Mesendoderm (in vitro differentiated cells): ENCODE data around the gene CTU1.

Experiments used
- DNase-seq: peaks from one replicate; pipeline ENCODE4 v3.0.0; 2013
- H2AK5ac ChIP-seq: 2 replicates; pipeline ENCODE4 v1.6.1; 2013; ENCODE audit warnings: low read length, inconsistent platforms
- H2BK120ac ChIP-seq: 2 replicates; pipeline ENCODE4 v1.6.1; 2013; ENCODE audit warnings: low read depth, mild to moderate bottlenecking, low read length, moderate library complexity, mixed read lengths
- H2BK15ac ChIP-seq: replicated peaks from 2 replicates; pipeline ENCODE4 v1.6.1; 2013; ENCODE audit warnings: low read depth, mild to moderate bottlenecking, moderate library complexity
- H2BK5ac ChIP-seq: 2 replicates; pipeline ENCODE4 v1.6.1; 2013; ENCODE audit warnings: low read length, inconsistent platforms
- H3K18ac ChIP-seq: 2 replicates; pipeline ENCODE4 v1.6.1; 2013; ENCODE audit warnings: mild to moderate bottlenecking, low read length, mixed read lengths
- H3K23ac ChIP-seq: one replicate; pipeline ENCODE4 v1.6.1; 2013; ENCODE audit warnings: low read length
- H3K27ac ChIP-seq: 2 replicates; pipeline ENCODE4 v1.5.1; 2013; ENCODE audit warnings: low read depth, mild to moderate bottlenecking, inconsistent platforms, low read length, moderate library complexity
- H3K27me3 ChIP-seq: 2 replicates; pipeline ENCODE4 v1.6.1; 2013; ENCODE audit warnings: low read length, control low read depth, mild to moderate bottlenecking, inconsistent platforms; ENCODE audit not compliant: insufficient read depth, poor library complexity
- H3K36me3 ChIP-seq: 2 replicates; pipeline ENCODE4 v1.6.1; 2013; ENCODE audit warnings: low read length, inconsistent platforms; ENCODE audit not compliant: control insufficient read depth, insufficient read depth
- H3K4ac ChIP-seq: one replicate; pipeline ENCODE4 v1.6.1; 2013; ENCODE audit warnings: low read depth, mild to moderate bottlenecking, low read length, moderate library complexity
- H3K4me1 ChIP-seq: 2 replicates; pipeline ENCODE4 v1.6.1; 2013; ENCODE audit warnings: low read depth, low read length, inconsistent platforms; ENCODE audit not compliant: control insufficient read depth
- H3K4me2 ChIP-seq: 2 replicates; pipeline ENCODE4 v1.6.1; 2013; ENCODE audit warnings: low read length
- H3K4me3 ChIP-seq: 2 replicates; pipeline ENCODE4 v1.5.1; 2013; ENCODE audit warnings: mild to moderate bottlenecking, low read length
- H3K56ac ChIP-seq: one replicate; pipeline ENCODE4 v1.6.1; 2013; ENCODE audit warnings: low read length
- H3K79me1 ChIP-seq: 2 replicates; pipeline ENCODE4 v1.6.1; 2013; ENCODE audit warnings: low read length, inconsistent platforms
- H3K79me2 ChIP-seq: 2 replicates; pipeline ENCODE4 v1.6.1; 2013; ENCODE audit warnings: mild to moderate bottlenecking, low read length; ENCODE audit not compliant: control insufficient read depth, insufficient read depth
- H3K9ac ChIP-seq: 2 replicates; pipeline ENCODE4 v1.6.1; 2013; ENCODE audit warnings: low read length, inconsistent platforms
- H4K5ac ChIP-seq: one replicate; pipeline ENCODE4 v1.6.1; 2013; ENCODE audit warnings: low read length
- H4K8ac ChIP-seq: one replicate; pipeline ENCODE4 v1.6.1; 2013; ENCODE audit warnings: low read depth, mild to moderate bottlenecking, control low read depth, low read length, moderate library complexity
- WGBS: extraction: QIAGEN DNeasy Blood & Tissue Kit; methylation state at CpG from one replicate; pipeline ENCODE4 v1.1.7; 2013; ENCODE audit warnings: low lambda C conversion rate, missing lambda C conversion rate; ENCODE audit not compliant: insufficient coverage; ENCODE audit errors: extremely low coverage; 5-methylcytosine and 5-hydroxymethylcytosine counted together

CTU1 gene

DNA sequence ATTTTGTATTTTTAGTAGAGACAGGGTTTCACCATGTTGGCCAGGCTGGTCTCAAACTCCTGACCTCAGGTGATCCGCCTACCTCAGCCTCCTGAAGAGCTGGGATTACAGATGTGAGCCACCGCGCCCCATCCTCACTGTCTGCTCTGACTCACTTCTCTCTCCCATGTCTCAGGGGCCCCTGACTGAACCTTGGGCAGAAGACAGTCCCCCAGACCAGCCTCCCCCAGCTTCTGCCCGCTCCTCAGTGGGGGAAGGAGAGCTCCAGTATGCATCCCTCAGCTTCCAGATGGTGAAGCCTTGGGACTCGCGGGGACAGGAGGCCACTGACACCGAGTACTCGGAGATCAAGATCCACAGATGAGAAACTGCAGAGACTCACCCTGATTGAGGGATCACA is 21.5 kb upstream of the CTU1 start:
- no peaks in the 10 kb centered on the region for H3K79me2 ChIP-seq
- no peak overlapping the region for H3K18ac ChIP-seq
- no peak overlapping the region for H3K56ac ChIP-seq
- H4K8ac ChIP-seq = no peak overlapping the region
- no peak overlapping the region for H4K5ac ChIP-seq
- H3K9ac ChIP-seq = no peak overlapping the region
- no peaks in the 10 kb centered on the region for H3K27me3 ChIP-seq
- H3K4me2 ChIP-seq = no peak overlapping the region
- no peaks in the 10 kb centered on the region for H3K36me3 ChIP-seq
- no peak overlapping the region for H2AK5ac ChIP-seq
- H3K27ac ChIP-seq = no peak overlapping the region
- H3K23ac ChIP-seq = no peak overlapping the region
- H2BK120ac ChIP-seq = no peak overlapping the region
- no peak overlapping the region for H2BK5ac ChIP-seq
- H3K4me1 ChIP-seq = no peaks in the 10 kb centered on the region
- no CpG with 5 or more reads among the region's 8 CpGs for WGBS
- no peaks in the 10 kb centered on the region for H3K79me1 ChIP-seq
- no peak overlapping the region for H3K4me3 ChIP-seq
- no peak overlapping the region for H2BK15ac ChIP-seq
- DNase-seq = no peak
- no peak overlapping the region for H3K4ac ChIP-seq

DNA sequence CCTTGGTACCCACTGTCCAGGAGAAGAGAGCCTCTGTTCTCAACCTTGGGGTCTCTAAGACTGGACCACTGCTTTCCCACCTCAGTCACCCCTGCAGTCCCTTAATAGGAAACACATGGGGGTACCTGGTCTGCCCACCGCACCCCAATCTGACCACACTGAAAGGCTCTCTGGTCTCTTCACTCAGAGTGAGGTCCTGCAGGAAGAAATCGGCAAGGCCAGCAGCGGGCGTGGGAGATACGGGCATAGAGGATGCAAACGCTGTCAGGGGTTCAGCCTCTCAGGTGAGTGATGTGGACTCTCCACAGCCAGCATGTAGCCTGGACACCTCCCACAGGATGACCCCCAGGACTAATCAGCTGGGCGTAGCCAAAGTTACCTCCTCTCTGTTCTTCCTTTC is 20.0 kb upstream of the CTU1 start:
- no peak overlapping the region for H3K27ac ChIP-seq

DNA sequence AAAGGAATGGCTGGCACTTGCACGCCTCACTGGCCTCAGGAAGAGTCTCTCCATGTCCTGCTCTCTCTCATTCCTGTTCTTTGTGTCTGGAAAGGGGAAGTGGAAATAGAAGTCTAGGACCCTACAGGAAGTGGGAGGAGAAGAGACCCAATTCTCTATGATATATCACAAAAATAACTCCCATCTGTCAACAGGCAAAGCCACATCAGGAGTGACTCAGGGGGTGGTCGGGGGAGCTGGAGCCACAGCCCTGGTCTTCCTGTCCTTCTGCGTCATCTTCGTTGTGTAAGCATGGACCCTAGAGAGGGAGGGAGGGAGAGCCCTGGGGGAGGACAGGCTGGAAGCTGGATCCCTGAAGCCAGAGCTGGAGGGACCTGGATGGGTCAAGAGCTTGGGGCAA is 19.5 kb upstream of the CTU1 start:
- H3K23ac ChIP-seq = no peak overlapping the region
- H3K79me1 ChIP-seq = no peaks in the 10 kb centered on the region
- no peaks in the 10 kb centered on the region for H3K27me3 ChIP-seq
- WGBS = no CpG with 5 or more reads among the region's 4 CpGs
- H3K27ac ChIP-seq = no peak overlapping the region
- H4K8ac ChIP-seq = no peak overlapping the region
- H3K18ac ChIP-seq = no peak overlapping the region
- no peak overlapping the region for H3K4me3 ChIP-seq
- H3K4me1 ChIP-seq = no peaks in the 10 kb centered on the region
- no peak overlapping the region for H3K9ac ChIP-seq
- H2BK5ac ChIP-seq = no peak overlapping the region
- no peak overlapping the region for H2AK5ac ChIP-seq
- no peak for DNase-seq
- no peaks in the 10 kb centered on the region for H3K79me2 ChIP-seq
- no peak overlapping the region for H2BK120ac ChIP-seq
- no peak overlapping the region for H4K5ac ChIP-seq
- no peaks in the 10 kb centered on the region for H3K36me3 ChIP-seq
- H3K4ac ChIP-seq = no peak overlapping the region
- no peak overlapping the region for H3K4me2 ChIP-seq
- no peak overlapping the region for H2BK15ac ChIP-seq
- H3K56ac ChIP-seq = no peak overlapping the region

More for the DNA sequence above, 20.0 kb upstream of the CTU1 start:
- Histone ChIP-seq H2BK5ac (no peak overlapping the region), H3K27me3 (no peaks in the 10 kb centered on the region), H3K56ac (no peak overlapping the region), H3K36me3 (no peaks in the 10 kb centered on the region), H2BK15ac (no peak overlapping the region), H3K23ac (no peak overlapping the region), H3K18ac (no peak overlapping the region), H4K5ac (no peak overlapping the region), H4K8ac (no peak overlapping the region), H3K4me1 (no peaks in the 10 kb centered on the region), H3K79me1 (no peaks in the 10 kb centered on the region), H3K4ac (no peak overlapping the region), H3K79me2 (no peaks in the 10 kb centered on the region), H3K4me2 (no peak overlapping the region), H3K4me3 (no peak overlapping the region), H2AK5ac (no peak overlapping the region), H3K9ac (no peak overlapping the region), H2BK120ac (no peak overlapping the region)
- WGBS = no CpG with 5 or more reads among the region's 7 CpGs
- DNase-seq = no peak

DNA sequence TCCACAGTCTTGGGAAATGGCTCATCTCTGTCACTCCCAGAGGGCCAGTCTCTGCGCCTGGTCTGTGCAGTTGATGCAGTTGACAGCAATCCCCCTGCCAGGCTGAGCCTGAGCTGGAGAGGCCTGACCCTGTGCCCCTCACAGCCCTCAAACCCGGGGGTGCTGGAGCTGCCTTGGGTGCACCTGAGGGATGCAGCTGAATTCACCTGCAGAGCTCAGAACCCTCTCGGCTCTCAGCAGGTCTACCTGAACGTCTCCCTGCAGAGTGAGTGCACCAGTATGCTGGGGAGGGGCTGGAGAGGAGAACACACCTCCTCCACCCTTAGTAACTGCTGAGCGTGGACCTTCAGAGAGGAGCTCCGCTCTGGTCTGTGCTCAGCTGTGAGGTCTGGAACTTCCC is 18.8 kb upstream of the CTU1 start:
- no peak for DNase-seq
- H3K4me1 ChIP-seq = no peaks in the 10 kb centered on the region

DNA sequence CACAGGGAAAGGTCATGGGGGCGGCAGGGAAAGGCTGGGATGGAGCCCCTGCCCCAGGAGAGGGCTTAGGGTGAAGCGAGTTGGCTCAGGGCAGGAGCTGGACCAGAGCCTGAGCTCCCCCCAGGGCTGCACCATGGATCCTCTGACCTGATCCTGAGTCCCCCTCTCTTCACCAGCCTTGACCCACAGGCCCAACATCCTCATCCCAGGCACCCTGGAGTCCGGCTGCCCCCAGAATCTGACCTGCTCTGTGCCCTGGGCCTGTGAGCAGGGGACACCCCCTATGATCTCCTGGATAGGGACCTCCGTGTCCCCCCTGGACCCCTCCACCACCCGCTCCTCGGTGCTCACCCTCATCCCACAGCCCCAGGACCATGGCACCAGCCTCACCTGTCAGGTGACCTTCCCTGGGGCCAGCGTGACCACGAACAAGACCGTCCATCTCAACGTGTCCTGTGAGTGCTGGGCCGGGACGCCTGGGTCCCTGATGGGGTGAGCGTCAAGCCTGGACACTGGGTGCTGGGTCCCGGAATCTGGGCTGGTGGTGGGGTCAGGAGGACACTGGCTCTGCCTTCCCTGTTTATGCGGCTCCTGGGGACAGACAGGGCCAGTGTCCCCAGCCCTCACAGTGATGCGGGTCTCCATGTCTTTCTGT is 17.3 kb upstream of the CTU1 start:
- H3K4ac ChIP-seq = no peak overlapping the region
- no peak overlapping the region for H2AK5ac ChIP-seq
- H3K23ac ChIP-seq = no peak overlapping the region
- H2BK5ac ChIP-seq = no peak overlapping the region
- H3K4me1 ChIP-seq = no peaks in the 10 kb centered on the region
- H2BK120ac ChIP-seq = no peak overlapping the region
- no peak overlapping the region for H3K4me2 ChIP-seq
- no peak overlapping the region for H4K8ac ChIP-seq
- H2BK15ac ChIP-seq = no peak overlapping the region
- no peak overlapping the region for H3K18ac ChIP-seq
- DNase-seq = no peak
- no peak overlapping the region for H4K5ac ChIP-seq
- H3K79me1 ChIP-seq = no peaks in the 10 kb centered on the region
- no peak overlapping the region for H3K4me3 ChIP-seq
- no peaks in the 10 kb centered on the region for H3K79me2 ChIP-seq
- no peak overlapping the region for H3K56ac ChIP-seq
- no peak overlapping the region for H3K27ac ChIP-seq
- H3K27me3 ChIP-seq = no peaks in the 10 kb centered on the region
- H3K36me3 ChIP-seq = no peaks in the 10 kb centered on the region
- no peak overlapping the region for H3K9ac ChIP-seq
- WGBS = no CpG with 5 or more reads among the region's 16 CpGs

More for the DNA sequence above, 18.8 kb upstream of the CTU1 start:
- Histone ChIP-seq H2BK15ac (no peak overlapping the region), H3K27me3 (no peaks in the 10 kb centered on the region), H3K9ac (no peak overlapping the region), H2BK5ac (no peak overlapping the region), H3K79me1 (no peaks in the 10 kb centered on the region), H3K4ac (no peak overlapping the region), H3K27ac (no peak overlapping the region), H3K36me3 (no peaks in the 10 kb centered on the region), H4K8ac (no peak overlapping the region), H3K18ac (no peak overlapping the region), H3K23ac (no peak overlapping the region), H3K56ac (no peak overlapping the region), H4K5ac (no peak overlapping the region), H2BK120ac (no peak overlapping the region), H3K4me3 (no peak overlapping the region), H3K79me2 (no peaks in the 10 kb centered on the region), H2AK5ac (no peak overlapping the region), H3K4me2 (no peak overlapping the region)
- WGBS = no CpG with 5 or more reads among the region's 6 CpGs

DNA sequence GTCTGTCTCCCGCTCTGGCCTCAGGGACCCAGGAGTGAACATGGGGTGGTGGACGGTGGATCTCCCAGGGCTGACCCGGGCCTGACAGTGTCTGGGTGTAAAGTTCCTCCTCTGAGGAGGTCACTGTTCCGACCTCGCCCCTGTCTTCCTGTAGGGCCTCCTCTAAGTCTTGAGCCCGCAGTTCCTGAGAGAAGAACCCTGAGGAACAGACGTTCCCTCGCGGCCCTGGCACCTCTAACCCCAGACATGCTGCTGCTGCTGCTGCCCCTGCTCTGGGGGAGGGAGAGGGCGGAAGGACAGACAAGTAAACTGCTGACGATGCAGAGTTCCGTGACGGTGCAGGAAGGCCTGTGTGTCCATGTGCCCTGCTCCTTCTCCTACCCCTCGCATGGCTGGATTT is 16.5 kb upstream of the CTU1 start, which contains the start of gene SIGLEC9:
Gene SIGLEC9, plus strand, starts transcription at position 178 of the 400 bp plus-strand sequence. Its CDS starts 69 bp downstream, at position 247.
- no peak within 1 kb of the TSS for H3K4ac ChIP-seq
- no peak within 1 kb of the TSS for H3K27ac ChIP-seq
- H4K8ac ChIP-seq = no peak within 1 kb of the TSS
- no peak within 1 kb of the TSS for H3K9ac ChIP-seq
- no peak within 1 kb of the TSS for H2BK15ac ChIP-seq
- H3K36me3 ChIP-seq = no peaks in the 10 kb centered on the region
- no peak within 1 kb of the TSS for H4K5ac ChIP-seq
- H3K27me3 ChIP-seq = no peaks in the 10 kb centered on the region
- no peak within 1 kb of the TSS for H2BK5ac ChIP-seq
- H3K4me1 ChIP-seq = no peaks in the 10 kb centered on the region
- no peaks in the 10 kb centered on the region for H3K79me2 ChIP-seq
- H3K4me3 ChIP-seq = no peak within 1 kb of the TSS
- H3K18ac ChIP-seq = no peak within 1 kb of the TSS
- no peak within 1 kb of the TSS for H2BK120ac ChIP-seq
- H2AK5ac ChIP-seq = no peak within 1 kb of the TSS
- H3K4me2 ChIP-seq = no peak within 1 kb of the TSS
- no peak within 1 kb of the TSS for H3K56ac ChIP-seq
- no CpG with 5 or more reads among the region's 14 CpGs for WGBS
- no peak within 1 kb of the TSS for H3K23ac ChIP-seq
- no peaks in the 10 kb centered on the region for H3K79me1 ChIP-seq
- no peak for DNase-seq
